HCT116 (cell line): ENCODE data around the gene KLHL40.

ENCODE experiments used
- CTCF ChIP-seq, 3 experiments: fragments of 200-600 bp in 1 of 3; sonication (generic) in 1 of 3; IDR thresholded peaks in 2 of 3; conservative IDR thresholded peaks in 1 of 3; 2 replicates each; pipeline ENCODE4 v1.5.1; 2012 to 2017; ENCODE audit warnings: low read depth in 2 of 3, low read length in 2 of 3, antibody characterized with exemption in 1 of 3, borderline replicate concordance in 1 of 3, control low read depth in 1 of 3, mild to moderate bottlenecking in 1 of 3, mixed read lengths in 1 of 3, mixed run types in 1 of 3, moderate library complexity in 1 of 3; ENCODE audit not compliant: insufficient read depth in 1 of 3
- EZH2 ChIP-seq: fragments of 200-600 bp; sonication (generic); IDR thresholded peaks from 2 replicates; pipeline ENCODE4 v1.6.1; 2017; ENCODE audit warnings: antibody characterized with exemption, mixed run types
- SRF ChIP-seq: IDR thresholded peaks from 2 replicates; pipeline ENCODE4 v1.6.1; 2012; ENCODE audit warnings: low read depth
- TCF7L2 ChIP-seq: IDR thresholded peaks from 2 replicates; pipeline ENCODE4 v1.7.0; 2011; ENCODE audit warnings: borderline replicate concordance, inconsistent platforms; ENCODE audit not compliant: insufficient read depth, insufficient read length; ENCODE audit errors: extremely low read depth
- ZNF274 ChIP-seq: fragments of 200-500 bp; sonication (Bioruptor generic); IDR thresholded peaks from 2 replicates; pipeline ENCODE4 v1.6.1; 2014; ENCODE audit warnings: mild to moderate bottlenecking, low read depth, low read length, inconsistent platforms

GRCh38 chr3:42681361-42682038 lies 3.8 kb upstream of the KLHL40 start:
- no peak for TF ChIP-seq CTCF (IDR thresholded peaks at IDR 0.05 in 2 of 3, conservative IDR thresholded peaks at IDR 0.05 in 1 of 3; ENCODE audit: borderline replicate concordance in 1 of 3, insufficient read depth in 1 of 3, low read depth in 2 of 3, low read length in 2 of 3)
- TF ChIP-seq TCF7L2: no peak
- no peak for TF ChIP-seq SRF
- TF ChIP-seq EZH2: no peak
- no peak for TF ChIP-seq ZNF274
